ENCODE data around the gene ITGAL. TPM values are rescaled to one million over a fixed set of nuclear protein-coding genes. Genes with fewer than 3 reads are reported as not detected.

ITGAL gene
- total and polyA plus RNA-seq, 2 of the 13 experiments (the other 11 are each of a cell fraction or from before 2014, with no cell fraction given) = 0.86 to 1.2 TPM

DNA sequence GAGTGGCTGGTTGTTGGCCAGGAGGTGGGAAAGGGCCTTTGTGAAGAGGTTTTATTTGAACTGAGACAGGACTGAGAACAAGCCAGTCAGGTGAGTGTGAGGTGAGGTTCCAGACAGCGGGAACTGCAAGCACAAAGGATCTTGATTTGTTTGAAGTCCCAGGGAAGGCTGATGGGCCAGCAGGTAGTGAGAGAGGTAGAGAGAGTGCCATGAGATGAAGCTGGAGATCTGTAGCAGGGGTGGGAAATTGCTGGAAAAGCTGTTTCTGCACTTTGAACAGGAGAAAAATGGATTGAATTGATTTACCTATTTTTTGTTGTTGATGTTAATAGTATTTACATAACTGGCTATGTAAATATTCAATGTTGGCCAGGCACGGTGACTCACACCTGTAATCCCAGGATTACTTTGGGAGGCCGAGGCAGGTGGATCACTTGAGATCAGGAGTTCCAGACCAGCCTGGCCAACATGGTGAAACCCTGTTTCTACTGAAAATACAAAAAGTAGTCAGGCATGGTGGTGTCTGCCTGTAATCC is 35.0 kb upstream of the ITGAL start:
- FAIRE-seq = peak; percentile 76
- no TSS peak for BruUV-seq (replicated peaks)
- 3% methylated on average over 3 of the region's 3 CpGs for WGBS (ENCODE audit: low lambda C conversion rate)
- TF ChIP-seq, protein P1, sequence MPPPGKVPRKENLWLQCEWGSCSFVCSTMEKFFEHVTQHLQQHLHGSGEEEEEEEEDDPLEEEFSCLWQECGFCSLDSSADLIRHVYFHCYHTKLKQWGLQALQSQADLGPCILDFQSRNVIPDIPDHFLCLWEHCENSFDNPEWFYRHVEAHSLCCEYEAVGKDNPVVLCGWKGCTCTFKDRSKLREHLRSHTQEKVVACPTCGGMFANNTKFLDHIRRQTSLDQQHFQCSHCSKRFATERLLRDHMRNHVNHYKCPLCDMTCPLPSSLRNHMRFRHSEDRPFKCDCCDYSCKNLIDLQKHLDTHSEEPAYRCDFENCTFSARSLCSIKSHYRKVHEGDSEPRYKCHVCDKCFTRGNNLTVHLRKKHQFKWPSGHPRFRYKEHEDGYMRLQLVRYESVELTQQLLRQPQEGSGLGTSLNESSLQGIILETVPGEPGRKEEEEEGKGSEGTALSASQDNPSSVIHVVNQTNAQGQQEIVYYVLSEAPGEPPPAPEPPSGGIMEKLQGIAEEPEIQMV (CRISPR knock-in tag; IDR thresholded peaks at IDR 0.05; ENCODE audit: low read depth) = 0 out of 2 replicates have a peak, but pooled peaks have one; percentile 51
- TF ChIP-seq ZNF609 (CRISPR knock-in tag; IDR thresholded peaks at IDR 0.05; ENCODE audit: borderline replicate concordance) = peak; percentile 90
- TF ChIP-seq SKI (IDR thresholded peaks at IDR 0.05; ENCODE audit: partially characterized antibody) = peak; percentile 60
- TF ChIP-seq, protein P2, sequence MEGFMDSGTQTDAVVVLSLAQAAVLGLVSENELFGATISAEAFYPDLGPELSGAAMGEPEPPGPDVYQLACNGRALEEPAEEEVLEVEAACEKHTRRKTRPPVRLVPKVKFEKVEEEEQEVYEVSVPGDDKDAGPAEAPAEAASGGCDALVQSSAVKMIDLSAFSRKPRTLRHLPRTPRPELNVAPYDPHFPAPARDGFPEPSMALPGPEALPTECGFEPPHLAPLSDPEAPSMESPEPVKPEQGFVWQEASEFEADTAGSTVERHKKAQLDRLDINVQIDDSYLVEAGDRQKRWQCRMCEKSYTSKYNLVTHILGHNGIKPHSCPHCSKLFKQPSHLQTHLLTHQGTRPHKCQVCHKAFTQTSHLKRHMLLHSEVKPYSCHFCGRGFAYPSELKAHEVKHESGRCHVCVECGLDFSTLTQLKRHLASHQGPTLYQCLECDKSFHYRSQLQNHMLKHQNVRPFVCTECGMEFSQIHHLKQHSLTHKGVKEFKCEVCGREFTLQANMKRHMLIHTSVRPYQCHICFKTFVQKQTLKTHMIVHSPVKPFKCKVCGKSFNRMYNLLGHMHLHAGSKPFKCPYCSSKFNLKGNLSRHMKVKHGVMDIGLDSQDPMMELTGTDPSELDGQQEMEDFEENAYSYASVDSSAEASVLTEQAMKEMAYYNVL (CRISPR knock-in tag; IDR thresholded peaks at IDR 0.05; ENCODE audit: borderline replicate concordance) = peak; percentile 25; the same call in 1 of the 2 replicates
- TF ChIP-seq NR2F6 (IDR thresholded peaks at IDR 0.05) = peak; percentile 34; the same call in 1 of the 2 replicates
- TF ChIP-seq NR2F6 (CRISPR knock-in tag; IDR thresholded peaks at IDR 0.05) = no peak; the same call in none of the 2 replicates
- TF ChIP-seq ZHX2 (IDR thresholded peaks at IDR 0.05; ENCODE audit: low read depth) = 0 out of 2 replicates have a peak, but pooled peaks have one; percentile 17
- TF ChIP-seq ZHX2 (CRISPR knock-in tag; IDR thresholded peaks at IDR 0.05; ENCODE audit: borderline replicate concordance) = no peak

More for the DNA sequence above, 35.0 kb upstream of the ITGAL start:
- ATAC-seq = peak; percentile 68
- Histone ChIP-seq H3K9ac (ENCODE audit: insufficient read depth, low read depth, low read length) (no peak overlapping the region), H3K9me3 (ENCODE audit: low read length) (no peaks in the 10 kb centered on the region), H4K20me1 (ENCODE audit: insufficient read depth, low read length) (no peaks in the 10 kb centered on the region), H3K27me3 (ENCODE audit: control insufficient read depth in 1 of 2, insufficient read depth in 2 of 2, low read length in 2 of 2) (peaks cover 0 to 5% of the 10 kb centered on the region in 2 experiments; a peak in 2 of 5 replicates), H2AFZ (ENCODE audit: low read length) (no peak overlapping the region), H3K79me2 (ENCODE audit: insufficient read depth, low read length) (no peaks in the 10 kb centered on the region), H3K4me2 (ENCODE audit: low read depth, low read length) (peak overlapping the region; percentile 52), H3K36me3 (replicated peaks in 1 of 2; ENCODE audit: control insufficient read depth in 1 of 2, insufficient read depth in 2 of 2, low read length in 2 of 2) (no peaks in the 10 kb centered on the region), H3K27ac (ENCODE audit: extremely low read length, insufficient read depth, low read length) (peak overlapping the region; percentile 50), H3K4me1 (ENCODE audit: insufficient read depth, low read length) (peaks cover 69% of the 10 kb centered on the region), H3K4me3 (replicated peaks in 1 of 3; ENCODE audit: insufficient read depth in 1 of 3, low read depth in 2 of 3, low read length in 3 of 3) (0 out of 6 replicates have a peak overlapping the region, but pooled peaks of 1 of the 3 experiments have one; percentile 5)
- POLR2A ChIA-PET = interaction anchor here (1.0 to 1.8 kb wide), 7 partner anchors 10 to 134 kb away, joined by 3 to 14 read pairs (median 4); partner anchors contain the start of genes TBC1D10B, ZNF688, ZNF747 and ZNF764
- DNase-seq (ENCODE audit: low spot score) = peak; percentile 72
- intact Hi-C loops (cut with micrococcal nuclease; ENCODE audit: unreplicated experiment) (no loop called here), in situ Hi-C loops (cut with HindIII; ENCODE audit: extremely low pct_ligation_motif_present, low pct_unique_long_range_greater_than_20kb) (loop anchor here (10.0 kb wide), 1 partner anchor 167 kb away; no protein-coding TSS in a partner anchor)
- CTCF ChIA-PET (ENCODE audit: low intra/inter-chr PET ratio, low total read pairs) = no interaction called here
